Heart left ventricle (tissue), 16 donors: ENCODE measurements around the gene TNPO3. TPM values are rescaled to one million over a fixed set of nuclear protein-coding genes. Genes with fewer than 3 reads are reported as not detected.

Experiments used
- ATAC-seq, 4 donors: fragments of 200-7000 bp; cut with Tn5 transposase; one replicate each; pipeline ENCODE4 v1.9.1; 2020 to 2022; ENCODE audit warnings: moderate library complexity in 4 of 4, mild to moderate bottlenecking in 3 of 4, moderate number of reproducible peaks in 1 of 4
- DNase-seq, 5 donors: peaks; one replicate each; pipeline ENCODE4 v3.0.0-alpha.2; 2020
- H3K27ac ChIP-seq, 12 donors: fragments of 200-600 bp; sonication (generic) in 4 of 12; one replicate each; pipeline versions ENCODE4 v1.5.0 to v1.8.0; 2016 to 2022; ENCODE audit warnings: mild to moderate bottlenecking in 2 of 12
- H3K27me3 ChIP-seq, 9 donors: fragments of 200-600 bp; sonication (generic) in 2 of 9; one replicate each; pipeline versions ENCODE4 v1.5.1 to v1.8.0; 2016 to 2022; ENCODE audit warnings: mild to moderate bottlenecking in 3 of 9
- H3K36me3 ChIP-seq, 9 donors: fragments of 200-600 bp; sonication (generic) in 2 of 9; one replicate each; pipeline versions ENCODE4 v1.5.0 to v1.8.0; 2018 to 2022; ENCODE audit warnings: mild to moderate bottlenecking in 2 of 9
- H3K4me1 ChIP-seq, 12 donors: fragments of 200-600 bp; sonication (generic) in 4 of 12; one replicate each; pipeline versions ENCODE4 v1.5.0 to v1.8.0; 2016 to 2022; ENCODE audit warnings: mild to moderate bottlenecking in 3 of 12
- H3K4me3 ChIP-seq, 12 donors: fragments of 200-600 bp; sonication (generic) in 4 of 12; one replicate each; pipeline versions ENCODE4 v1.5.0 to v1.8.0; 2017 to 2022; ENCODE audit warnings: mild to moderate bottlenecking in 9 of 12, moderate library complexity in 4 of 12
- H3K9me3 ChIP-seq, 12 donors: fragments of 200-600 bp; sonication (generic) in 4 of 12; one replicate each; pipeline versions ENCODE4 v1.5.0 to v1.8.0; 2016 to 2022; ENCODE audit warnings: mild to moderate bottlenecking in 1 of 12
- POLR2A ChIP-seq, 2 donors: fragments of 450-650 bp; IDR thresholded peaks; one replicate each; pipeline ENCODE4 v1.6.1; 2017; ENCODE audit warnings: antibody characterized with exemption in 2 of 2, mild to moderate bottlenecking in 2 of 2, moderate library complexity in 2 of 2
- WGBS, 4 donors: extraction: QIAGEN DNeasy Blood & Tissue Kit in 2 of 4; methylation state at CpG; one replicate each; pipeline versions ENCODE4 v1.1.5 to v1.1.7; 2013 to 2018; 5-methylcytosine and 5-hydroxymethylcytosine counted together
- intact Hi-C, 10 donors: fragments of 100-400 bp; cut with DNase I; formaldehyde crosslinking; loops; one replicate each; pipeline versions ENCODE4 v1.11.1 to v1.14.2; 2022
- polyA plus RNA-seq, 2 donors: library from polyadenylated mRNA; stranded (reverse); fragments of 200-250 nt; gene quantifications; one replicate each; pipeline ENCODE4 v1.2.3, GENCODE V29; 2013
- total RNA-seq, 9 donors: library from RNA; depleted of rRNA in 2 of 9; stranded (reverse); fragments of >200 nt in 2 of 9; fragmentation: NEBNext Ultra II Directional in 3 of 9; extraction: Animal tissue kit (Norgen Biotek cat#: 25700) in 3 of 9; gene quantifications; one replicate each; pipeline versions ENCODE4 v1.1.0 to v1.2.4, GENCODE V29; 2016 to 2023
- TF ChIP-seq, protein P1 (sequence below), 12 donors: fragments of 200-600 bp; sonication (generic) in 4 of 12; IDR thresholded peaks; one replicate each; pipeline versions ENCODE4 v1.5.0 to v1.8.0; 2018 to 2022; ENCODE audit warnings: antibody characterized with exemption in 12 of 12, mild to moderate bottlenecking in 5 of 12
- donor health status: ischemic (EF 13 %, LVEDD 7.1; RV severe dilation, severe dysfunction).
- donor health status: healthy with polysubstance abuse.
- donor health status: DM: no; HTN: yes; CAD: no.
- donor health status: DM: no; HTN: no; CAD: no.
- donor health status: ischemic (EF 25% LVEDD 6.9; RV normal size, moderate dysfunction).
- donor health status: ischemic (EF 25% LVEDD 5.7; RV mildly dilated, moderate dysfunction).
- donor health status: healthy.
- donor health status: DM: yes; HTN: yes; CAD: no.
- donor health status: ischemic (EF 35%, LVEDD 5.7; RV mildly dilated, moderate dysfunction).
- donor health status: nonischemic (EF 11% LVEDD 7.7; RV severe dilation, severe dysfunction).
- donor health status: DM: yes; HTN: yes; CAD: no.
- donor health status: PGD.
- donor health status: ischemic (EF 29% LVEDD 5.4; RV normal size, mild dysfunction).
- donor health status: nonischemic (EF 23%, LVEDD 6.1; RV moderate dilation, normal function).

Gene TNPO3
- total and polyA plus RNA-seq, 11 donors: 11.0 to 42.4 (median 31.3) TPM

DNA sequence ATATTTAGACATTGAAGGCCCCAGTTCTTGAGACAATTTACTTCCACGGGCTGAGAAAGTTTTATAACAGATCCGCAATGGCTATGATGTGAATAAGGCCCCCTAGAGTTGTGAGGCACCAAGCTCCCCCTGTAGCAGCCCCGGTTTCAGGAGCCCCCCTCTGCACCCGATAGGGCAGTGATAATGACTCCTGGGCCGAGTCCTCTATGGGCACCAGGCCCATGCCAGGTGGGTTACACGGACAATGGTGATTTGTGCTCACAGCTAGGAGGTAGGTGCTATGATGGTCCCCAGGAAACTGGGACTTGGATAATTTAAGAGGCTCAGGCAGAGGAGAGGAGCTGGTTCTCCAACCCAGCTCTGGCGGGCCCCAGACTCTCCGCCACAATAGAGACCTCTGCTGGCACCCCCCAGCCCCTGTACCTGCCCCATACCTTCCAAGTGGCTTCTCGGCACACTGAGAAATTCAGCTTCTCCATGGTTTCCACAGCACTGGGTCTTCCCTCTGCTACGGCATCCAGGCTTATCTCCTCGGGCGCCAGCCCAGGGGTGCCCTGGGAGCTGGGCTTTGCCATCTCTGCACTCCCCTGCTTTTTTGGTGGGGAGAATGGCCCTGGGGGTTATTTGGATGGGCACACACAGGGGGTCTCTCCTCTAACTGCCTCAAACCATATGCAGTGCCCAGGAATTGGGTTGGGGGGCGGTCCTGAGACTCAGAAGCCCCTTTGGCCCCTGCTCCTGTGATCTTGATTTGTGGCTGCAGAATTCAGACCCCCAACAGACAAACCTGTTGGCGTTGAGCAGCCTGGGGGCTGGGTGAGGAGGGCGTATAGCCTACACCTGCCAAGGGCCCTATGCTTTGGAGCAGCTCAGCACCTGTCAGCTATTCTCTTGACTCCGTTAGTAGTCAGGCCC, 132.2 kb downstream of the TNPO3 start:
- H3K27me3 ChIP-seq: peaks cover 2 to 45% (median 14%) of the 10 kb centered on the region in 9 donors
- no peak overlapping the region for H3K27ac ChIP-seq
- peak in 2 of 5 donors; percentile 8 for DNase-seq
- peak in 1 of 4 donors; percentile 32 for ATAC-seq
- intact Hi-C loops: no loop called here
- H3K4me1 ChIP-seq: no peaks in the 10 kb centered on the region
- TF ChIP-seq POLR2A (IDR thresholded peaks at IDR 0.05): no peak
- TF ChIP-seq, protein P1, sequence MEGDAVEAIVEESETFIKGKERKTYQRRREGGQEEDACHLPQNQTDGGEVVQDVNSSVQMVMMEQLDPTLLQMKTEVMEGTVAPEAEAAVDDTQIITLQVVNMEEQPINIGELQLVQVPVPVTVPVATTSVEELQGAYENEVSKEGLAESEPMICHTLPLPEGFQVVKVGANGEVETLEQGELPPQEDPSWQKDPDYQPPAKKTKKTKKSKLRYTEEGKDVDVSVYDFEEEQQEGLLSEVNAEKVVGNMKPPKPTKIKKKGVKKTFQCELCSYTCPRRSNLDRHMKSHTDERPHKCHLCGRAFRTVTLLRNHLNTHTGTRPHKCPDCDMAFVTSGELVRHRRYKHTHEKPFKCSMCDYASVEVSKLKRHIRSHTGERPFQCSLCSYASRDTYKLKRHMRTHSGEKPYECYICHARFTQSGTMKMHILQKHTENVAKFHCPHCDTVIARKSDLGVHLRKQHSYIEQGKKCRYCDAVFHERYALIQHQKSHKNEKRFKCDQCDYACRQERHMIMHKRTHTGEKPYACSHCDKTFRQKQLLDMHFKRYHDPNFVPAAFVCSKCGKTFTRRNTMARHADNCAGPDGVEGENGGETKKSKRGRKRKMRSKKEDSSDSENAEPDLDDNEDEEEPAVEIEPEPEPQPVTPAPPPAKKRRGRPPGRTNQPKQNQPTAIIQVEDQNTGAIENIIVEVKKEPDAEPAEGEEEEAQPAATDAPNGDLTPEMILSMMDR (IDR thresholded peaks at IDR 0.05): no peak
- no peak overlapping the region for H3K4me3 ChIP-seq
- no peaks in the 10 kb centered on the region for H3K9me3 ChIP-seq
- H3K36me3 ChIP-seq: no peaks in the 10 kb centered on the region
- WGBS, 4 donors: 80 to 89% (median 83%) methylated on average over 11 to 16 of the region's 16 CpGs

DNA sequence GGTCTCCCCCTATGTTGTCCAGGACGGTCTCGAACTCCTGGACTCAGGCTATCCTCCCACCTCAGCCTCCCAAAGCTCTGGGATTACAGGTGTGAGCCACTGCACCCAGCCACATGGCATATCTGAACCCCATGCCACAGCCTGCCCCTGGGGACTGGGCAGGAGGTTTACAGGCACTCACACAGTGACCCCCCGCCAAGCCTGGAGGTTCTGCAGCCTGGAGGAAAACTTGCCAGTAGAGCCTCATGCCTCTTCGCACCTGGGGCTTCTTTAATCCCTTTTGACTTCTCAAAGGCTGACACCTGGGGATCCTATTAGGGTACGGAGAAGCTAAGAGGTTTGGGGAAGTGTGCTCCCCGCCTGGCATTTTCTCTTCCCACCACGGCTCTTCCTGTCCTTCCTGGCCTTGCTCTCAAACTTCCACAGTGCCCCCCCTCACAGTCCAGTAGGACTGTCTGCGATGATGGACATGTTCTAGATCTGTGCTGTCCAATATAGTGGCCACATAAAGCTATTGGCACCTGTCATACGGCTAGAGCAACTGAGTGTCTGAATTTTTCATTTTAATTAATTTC, 133.0 kb downstream of the TNPO3 start:
- WGBS, 4 donors: 65 to 79% (median 72%) methylated on average over 9 of the region's 9 CpGs
- H3K9me3 ChIP-seq: no peaks in the 10 kb centered on the region
- DNase-seq: peak in 1 of 5 donors; percentile 13

GRCh38 chr7:128920913-128921582, 133.9 kb downstream of the TNPO3 start:
- ATAC-seq (no peak), DNase-seq (peak in 3 of 5 donors; percentile 3 to 26 (median 16))
- peaks cover 4 to 52% (median 16%) of the 10 kb centered on the region in 9 donors for H3K27me3 ChIP-seq
- intact Hi-C loops: no loop called here
- peaks cover 0 to 2% (median 0%) of the 10 kb centered on the region in 12 donors for H3K4me1 ChIP-seq
- H3K36me3 ChIP-seq: no peaks in the 10 kb centered on the region
- H3K9me3 ChIP-seq: no peaks in the 10 kb centered on the region
- 43 to 57% (median 46%) methylated on average over 13 of the region's 13 CpGs for WGBS, 4 donors
- H3K27ac ChIP-seq: no peak overlapping the region
- TF ChIP-seq, protein P1 (IDR thresholded peaks at IDR 0.05): no peak
- no peak for TF ChIP-seq POLR2A (IDR thresholded peaks at IDR 0.05)
- H3K4me3 ChIP-seq: no peak overlapping the region

More for the DNA sequence above, 133.0 kb downstream of the TNPO3 start:
- no peak overlapping the region for H3K27ac ChIP-seq
- intact Hi-C loops: no loop called here
- H3K4me1 ChIP-seq: no peaks in the 10 kb centered on the region
- no peaks in the 10 kb centered on the region for H3K36me3 ChIP-seq
- TF ChIP-seq, protein P1 (IDR thresholded peaks at IDR 0.05): no peak
- no peak for TF ChIP-seq POLR2A (IDR thresholded peaks at IDR 0.05)
- H3K4me3 ChIP-seq: no peak overlapping the region
- peaks cover 2 to 45% (median 14%) of the 10 kb centered on the region in 9 donors for H3K27me3 ChIP-seq
- ATAC-seq: no peak
